Measurements from ENCODE around the gene ARID3B.

DNA sequence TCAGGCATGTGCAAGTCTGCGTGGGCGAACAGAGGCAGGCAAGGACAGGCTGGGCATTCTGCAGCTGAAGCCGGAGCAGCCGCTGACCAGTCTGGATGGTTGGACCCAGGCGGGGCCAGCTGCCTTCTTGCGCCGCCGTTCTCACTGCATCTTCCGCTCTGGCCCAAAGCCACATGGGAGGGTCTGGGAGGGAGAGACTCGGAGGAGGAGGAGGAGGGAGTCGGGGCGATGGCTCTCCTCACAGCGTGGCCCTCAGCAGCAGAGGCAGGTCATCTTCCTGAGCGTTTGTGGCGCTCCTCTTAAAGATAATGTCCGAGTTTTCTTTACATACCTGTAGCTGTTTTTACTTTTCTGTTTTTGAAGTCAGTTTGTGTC lies 80.5 kb downstream of the ARID3B start:
- TF ChIP-seq POLR2A (IDR thresholded peaks at IDR 0.05), result no peak
- TF ChIP-seq, protein P1, sequence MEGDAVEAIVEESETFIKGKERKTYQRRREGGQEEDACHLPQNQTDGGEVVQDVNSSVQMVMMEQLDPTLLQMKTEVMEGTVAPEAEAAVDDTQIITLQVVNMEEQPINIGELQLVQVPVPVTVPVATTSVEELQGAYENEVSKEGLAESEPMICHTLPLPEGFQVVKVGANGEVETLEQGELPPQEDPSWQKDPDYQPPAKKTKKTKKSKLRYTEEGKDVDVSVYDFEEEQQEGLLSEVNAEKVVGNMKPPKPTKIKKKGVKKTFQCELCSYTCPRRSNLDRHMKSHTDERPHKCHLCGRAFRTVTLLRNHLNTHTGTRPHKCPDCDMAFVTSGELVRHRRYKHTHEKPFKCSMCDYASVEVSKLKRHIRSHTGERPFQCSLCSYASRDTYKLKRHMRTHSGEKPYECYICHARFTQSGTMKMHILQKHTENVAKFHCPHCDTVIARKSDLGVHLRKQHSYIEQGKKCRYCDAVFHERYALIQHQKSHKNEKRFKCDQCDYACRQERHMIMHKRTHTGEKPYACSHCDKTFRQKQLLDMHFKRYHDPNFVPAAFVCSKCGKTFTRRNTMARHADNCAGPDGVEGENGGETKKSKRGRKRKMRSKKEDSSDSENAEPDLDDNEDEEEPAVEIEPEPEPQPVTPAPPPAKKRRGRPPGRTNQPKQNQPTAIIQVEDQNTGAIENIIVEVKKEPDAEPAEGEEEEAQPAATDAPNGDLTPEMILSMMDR (IDR thresholded peaks at IDR 0.05), result no peak

Data from tibial nerve (tissue), 3 donors.